Activated gamma-delta T cell (primary cell): ENCODE results near the gene PRADC1.
A peak's percentile ranks its signal among the peaks of the same experiment; 100 is the strongest.

Experiments used
- DNase-seq: peaks from one replicate; lab custom pipeline; 2025; lab: John Stamatoyannopoulos, UW

PRADC1 gene

GRCh38 chr2:73235315-73236028, 2.4 kb upstream of the PRADC1 start:
- no peak for DNase-seq

DNA sequence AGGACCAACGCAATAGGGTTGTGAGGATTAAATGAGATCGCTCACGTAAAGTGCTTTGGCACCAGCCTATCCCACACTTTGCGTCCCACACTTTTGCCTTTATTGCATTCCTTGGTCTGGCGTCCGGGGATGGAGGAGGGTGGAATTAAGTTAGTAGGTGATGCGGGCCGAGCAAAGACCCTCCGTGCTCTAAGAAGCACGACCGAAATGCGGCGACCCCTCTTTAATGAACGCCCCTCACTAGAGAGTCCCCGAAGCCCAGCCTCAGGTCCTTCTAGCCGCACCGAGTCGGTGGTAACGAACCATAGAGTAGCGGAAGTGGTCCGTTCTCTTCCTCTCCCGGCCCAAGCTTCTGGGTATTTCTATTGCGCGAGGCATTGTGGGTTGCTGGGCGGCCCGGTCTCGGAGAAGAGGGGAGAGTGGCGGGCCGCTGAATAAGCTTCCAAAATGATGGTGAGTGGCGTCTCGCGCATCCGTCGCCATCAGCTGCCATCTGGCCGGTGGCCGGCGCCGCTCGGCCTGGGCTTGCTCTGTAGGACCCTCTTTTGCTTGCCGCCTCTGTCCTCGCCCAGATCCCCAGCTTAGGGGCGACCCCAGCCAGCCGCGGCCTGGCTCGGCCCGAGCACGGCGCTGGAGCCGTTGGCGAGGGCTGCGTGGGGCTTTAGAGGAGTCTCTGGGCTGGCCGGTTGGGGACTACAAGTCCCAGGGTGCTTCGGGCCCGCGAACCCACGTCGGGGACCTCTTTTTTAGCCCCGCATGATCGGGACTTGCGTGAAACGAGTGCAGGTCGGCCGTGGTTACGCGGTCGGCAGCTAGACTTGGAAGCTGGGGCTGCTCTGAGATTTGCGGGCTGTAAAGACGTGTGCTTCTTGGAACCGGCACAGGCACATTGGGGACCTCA, 1.1 kb upstream of the PRADC1 start, which contains the start of gene CCT7:
Gene CCT7, plus strand, starts transcription at position 377 of the 901 bp plus-strand sequence. Its CDS starts 71 bp downstream, at position 448.
- peak; percentile 65 for DNase-seq

DNA sequence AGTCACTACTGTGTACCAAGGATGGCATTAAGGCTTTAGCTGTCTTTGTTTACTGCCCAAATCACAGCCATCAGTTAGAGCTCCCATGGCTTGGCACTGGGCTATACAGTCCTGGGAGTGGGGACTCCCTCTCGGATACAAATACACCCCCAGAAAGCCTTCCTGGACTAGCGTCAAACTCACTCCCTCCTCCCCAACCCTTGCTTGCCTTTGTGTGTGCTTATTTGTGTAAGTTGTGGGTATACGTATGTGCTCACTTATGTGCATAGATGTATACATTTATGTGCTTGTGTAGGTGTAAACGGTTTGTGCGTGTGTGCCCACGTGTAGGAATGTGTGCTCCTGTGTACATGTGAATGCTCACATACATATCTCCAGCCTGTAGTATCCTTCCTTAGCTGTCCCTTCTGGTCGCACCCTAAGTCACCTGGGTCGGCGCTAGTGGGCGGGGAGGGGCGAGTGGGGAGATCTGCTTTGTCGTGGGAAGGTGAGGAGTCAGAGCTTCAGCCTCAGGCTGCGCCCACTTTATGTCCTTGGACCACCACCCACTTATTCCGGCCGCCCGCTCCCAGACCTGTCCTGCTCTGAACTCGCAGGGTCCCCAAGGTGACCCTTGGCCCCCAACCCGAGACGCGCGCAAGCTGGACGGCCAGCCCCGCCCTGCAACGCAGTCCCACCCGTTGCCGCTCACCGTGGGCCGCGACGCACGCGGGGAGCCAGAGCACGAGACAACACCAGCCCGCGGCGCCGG, 461 bp downstream of the PRADC1 start:
- DNase-seq, result no peak

GRCh38 chr2:73228631-73229030, 4.4 kb downstream of the PRADC1 start:
- DNase-seq, result no peak

GRCh38 chr2:73227086-73227485, 6.0 kb downstream of the PRADC1 start:
- no peak for DNase-seq

DNA sequence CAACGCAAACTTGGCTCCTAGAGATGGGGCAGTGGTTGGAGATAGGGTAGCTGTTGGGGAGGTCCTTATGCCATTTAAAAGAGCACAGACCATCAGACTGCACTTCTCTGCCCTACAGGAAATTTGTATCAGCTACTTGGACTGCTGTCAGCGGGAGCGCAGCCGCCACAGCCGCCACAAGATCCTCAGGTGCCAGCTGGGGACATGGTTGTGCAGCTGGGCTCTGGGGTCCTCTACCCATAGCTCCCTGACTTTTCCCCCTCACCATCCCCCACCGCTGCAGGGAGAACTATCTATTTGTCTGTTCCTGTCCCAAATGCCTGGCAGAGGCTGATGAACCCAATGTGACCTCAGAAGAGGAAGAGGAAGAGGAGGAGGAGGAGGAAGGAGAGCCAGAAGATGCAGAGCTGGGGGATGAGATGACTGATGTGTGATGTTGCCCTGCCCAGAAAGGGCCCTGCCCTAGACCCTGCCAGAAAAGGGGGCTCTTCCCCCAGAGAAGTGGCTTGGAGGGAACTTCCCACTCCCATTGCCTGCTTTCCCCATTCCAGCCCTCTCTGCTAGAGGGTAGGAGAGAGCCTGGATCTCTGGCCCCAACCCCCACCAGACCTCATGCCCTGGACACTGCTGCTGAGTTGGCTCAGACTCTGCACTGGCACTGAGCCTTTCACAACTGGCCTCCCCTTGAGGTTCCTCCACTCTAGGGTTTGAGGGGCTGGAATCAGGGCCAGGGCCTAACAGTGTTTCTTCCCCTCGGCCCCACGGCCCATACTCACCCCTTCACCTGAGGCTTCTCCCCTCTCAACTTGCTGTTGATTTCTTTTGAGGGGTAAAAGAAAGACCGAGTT, 7.3 kb downstream of the PRADC1 start:
- DNase-seq, result no peak

DNA sequence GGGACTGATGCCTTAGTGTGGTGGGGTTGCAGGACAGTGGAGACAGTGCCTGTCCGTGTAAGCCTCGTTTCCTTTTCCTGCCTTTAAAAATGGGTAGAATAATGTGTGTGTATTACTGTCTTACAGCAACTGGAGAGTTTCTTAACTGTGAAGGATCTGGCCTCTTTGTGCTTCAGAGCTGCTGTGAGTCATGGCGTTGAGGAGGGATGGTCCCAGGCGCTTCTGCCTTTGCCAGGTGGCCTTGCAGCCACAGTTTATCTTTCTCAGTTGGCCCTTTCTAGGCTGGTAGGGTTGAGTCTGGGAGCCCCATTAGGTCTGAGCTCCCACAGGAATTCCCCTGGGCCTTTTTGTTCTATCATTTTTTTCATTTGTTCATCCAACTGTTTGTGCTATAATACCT, 9.2 kb downstream of the PRADC1 start:
- no peak for DNase-seq

DNA sequence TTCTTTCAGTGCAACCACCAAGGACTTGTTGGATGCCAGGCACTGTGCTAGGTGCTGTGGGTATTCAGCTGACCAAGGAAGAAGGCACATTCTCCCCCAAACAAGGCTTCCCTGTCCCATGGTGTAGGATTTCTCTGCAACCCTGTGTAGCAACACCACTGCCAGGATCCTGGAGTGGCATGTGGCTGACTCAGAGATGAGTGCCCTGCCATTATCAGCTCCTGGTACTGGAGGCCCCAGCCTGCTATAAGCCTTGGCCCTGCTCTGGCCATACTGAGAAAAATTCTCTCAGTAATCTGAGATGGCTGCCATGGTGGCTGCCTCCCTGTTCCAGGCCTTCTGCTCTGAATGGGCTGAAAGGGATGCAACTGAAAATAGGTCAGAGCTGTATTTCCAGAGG, 14.7 kb downstream of the PRADC1 start:
- DNase-seq, result no peak

DNA sequence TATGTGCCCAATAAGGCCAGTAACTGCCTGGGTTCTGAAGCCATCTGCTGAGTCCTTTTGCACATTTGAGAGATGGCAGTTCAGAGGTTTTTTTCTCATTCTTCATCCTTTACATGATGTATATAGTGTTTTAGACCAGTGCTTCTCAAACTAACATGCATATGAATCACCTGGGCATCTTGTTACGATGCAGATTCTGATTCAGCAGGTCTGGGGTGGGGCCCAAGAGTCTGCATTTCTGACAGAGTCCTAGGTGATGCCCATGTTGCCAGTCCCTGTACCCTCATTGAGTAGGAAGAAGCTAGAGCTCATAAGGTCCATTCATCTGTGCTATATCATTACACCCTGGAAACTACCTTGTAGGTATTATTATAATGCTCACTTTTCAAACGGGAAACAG, 15.2 kb downstream of the PRADC1 start:
- DNase-seq, result no peak

GRCh38 chr2:73217160-73217559, 15.9 kb downstream of the PRADC1 start:
- no peak for DNase-seq

DNA sequence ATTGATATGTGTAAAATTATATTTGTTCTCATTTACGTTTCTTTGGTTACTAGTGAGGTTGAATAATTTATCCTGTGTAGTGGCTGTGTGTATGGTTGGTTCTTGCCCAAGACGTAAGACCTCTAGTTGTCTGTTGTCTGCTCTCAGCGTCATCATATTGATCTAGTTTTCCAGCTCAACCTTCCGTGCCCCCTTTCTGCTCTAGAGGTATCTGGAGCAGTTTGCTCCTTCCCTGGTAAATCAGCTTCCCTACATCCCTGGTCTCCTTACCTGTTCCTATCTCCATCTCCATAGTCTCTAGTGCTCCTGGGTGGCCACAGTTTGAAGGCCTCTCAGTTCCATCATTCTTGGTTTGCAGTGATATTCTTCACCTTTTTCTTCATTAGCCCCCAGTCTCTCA, 17.8 kb downstream of the PRADC1 start:
- no peak for DNase-seq

- peak; percentile 73 for DNase-seq
These were observed 18.7 kb downstream of the PRADC1 start, which contains the start of gene SMYD5 for GRCh38 chr2:73214120-73215035. Gene SMYD5 (plus strand): TSS chr2:73214245. CDS start chr2:73214267, 22 bp downstream.

DNA sequence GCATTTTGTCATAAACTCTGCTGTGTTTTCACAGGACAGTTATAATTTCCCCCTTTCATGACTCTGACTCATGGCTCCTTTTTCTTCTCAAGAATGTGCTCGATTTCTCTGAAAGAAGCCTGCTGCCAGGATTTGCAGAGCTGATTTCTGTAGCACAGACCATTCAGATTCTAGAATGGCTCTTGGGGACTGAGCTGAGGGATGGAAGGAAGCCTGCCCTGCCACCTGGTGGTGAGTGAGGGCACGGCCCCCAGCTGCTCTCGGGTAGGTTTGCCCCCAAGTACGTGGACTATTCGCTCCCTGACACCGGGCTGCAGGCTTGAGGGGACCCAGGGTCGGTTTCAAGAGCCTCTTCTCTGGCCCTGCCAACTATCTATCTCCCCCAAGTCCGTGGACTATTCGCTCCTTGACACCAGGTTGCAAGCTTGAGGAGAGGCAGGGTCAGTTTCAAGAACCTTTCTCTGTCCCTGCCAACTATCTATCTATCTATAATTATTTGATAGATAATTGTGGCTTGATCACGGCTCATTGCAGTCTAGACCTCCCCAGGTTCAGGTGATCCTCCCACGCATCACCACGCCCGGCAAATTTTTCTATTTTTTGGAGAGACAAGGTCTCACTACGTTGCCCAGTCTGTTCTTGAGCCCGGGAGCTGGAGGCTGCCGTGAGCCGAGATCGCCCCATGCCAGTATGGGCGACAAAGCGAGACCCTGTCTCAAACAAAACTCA, 20.4 kb downstream of the PRADC1 start:
- peak; percentile 16 for DNase-seq

GRCh38 chr2:73212098-73212447, 21.0 kb downstream of the PRADC1 start:
- DNase-seq, result no peak

GRCh38 chr2:73210696-73211095, 22.3 kb downstream of the PRADC1 start:
- DNase-seq, result no peak

DNA sequence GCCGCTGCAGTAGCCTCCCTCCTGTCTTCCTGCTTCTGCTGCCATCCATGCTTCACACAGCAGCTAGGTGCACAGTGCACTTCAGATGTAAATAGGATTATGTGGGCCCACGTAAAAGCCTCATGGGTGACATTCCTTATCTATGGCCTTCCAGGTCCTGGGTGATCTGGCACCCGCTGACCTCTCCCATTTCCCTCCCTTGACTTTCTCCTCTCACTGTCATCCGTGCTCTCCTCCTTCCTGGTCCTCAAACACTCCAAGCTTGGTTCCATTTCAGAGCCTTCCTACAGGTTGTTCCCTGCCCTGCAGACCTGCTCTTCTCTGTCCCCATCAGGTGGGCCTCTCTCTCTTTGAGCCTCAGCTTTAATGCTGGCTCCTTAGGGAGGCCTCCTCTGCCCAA, 23.0 kb downstream of the PRADC1 start:
- no peak for DNase-seq

- DNase-seq, result no peak
These were observed 24.8 kb downstream of the PRADC1 start for GRCh38 chr2:73208258-73208657.

- no peak for DNase-seq
These were observed 27.4 kb downstream of the PRADC1 start for GRCh38 chr2:73205611-73206010.

DNA sequence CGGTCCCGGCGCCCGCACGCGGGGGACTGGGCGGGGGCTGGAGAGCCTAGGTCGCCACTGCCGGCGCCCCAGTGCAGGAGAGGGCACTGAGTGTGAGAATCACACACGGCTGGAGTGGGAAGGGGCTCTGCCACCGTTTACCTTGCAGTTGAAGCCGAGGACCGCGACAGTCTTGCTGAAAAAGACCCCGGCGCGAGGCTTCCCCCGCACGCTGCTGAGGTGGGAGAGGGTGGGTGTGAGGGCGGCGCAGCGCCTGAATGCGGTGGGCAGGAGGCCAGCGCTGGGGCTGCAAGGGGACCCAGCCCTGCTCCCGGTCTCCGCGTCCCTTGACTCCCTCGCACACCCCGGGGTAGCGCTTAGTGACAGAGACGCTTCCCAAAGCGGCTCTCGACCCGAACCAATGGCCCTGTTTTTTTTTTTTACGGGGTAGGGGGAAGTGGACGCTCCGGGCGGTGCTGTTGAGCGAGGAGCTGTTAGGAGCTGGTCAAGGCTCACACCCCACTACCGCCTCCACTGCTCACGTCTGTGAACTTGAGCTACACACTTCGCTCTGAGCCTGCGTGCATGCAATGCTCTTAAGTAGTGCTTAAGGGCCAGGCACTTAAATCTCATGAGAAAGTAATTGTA, 29.9 kb downstream of the PRADC1 start:
- DNase-seq, result peak; percentile 11
